ENCODE data around the gene KCTD7. TPM values are rescaled to one million over a fixed set of nuclear protein-coding genes. Genes with fewer than 3 reads are reported as not detected.

The KCTD7 gene
- total RNA-seq, 1 experiment from 2014 or later: 11.6 TPM

DNA sequence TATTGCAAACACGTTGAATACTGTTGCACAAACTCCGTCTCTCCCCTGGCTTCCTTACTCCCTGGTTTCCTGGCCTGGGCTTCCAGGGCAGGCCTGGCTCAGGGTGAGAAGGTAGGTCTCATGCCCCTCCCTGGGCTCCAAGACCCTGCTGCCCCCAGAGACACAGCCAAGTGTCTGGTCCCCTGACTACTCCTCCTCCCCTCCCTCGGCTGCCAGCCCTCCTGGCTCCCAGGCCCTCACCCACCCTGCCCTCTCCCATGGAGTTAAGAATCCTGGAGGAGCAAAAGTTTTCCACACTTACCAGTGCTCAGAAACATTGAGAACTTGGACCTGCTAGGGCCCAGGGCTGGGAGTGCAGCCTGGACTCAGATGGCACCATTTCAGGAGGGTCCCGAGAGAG is 64.7 kb downstream of the KCTD7 start (continued):
- TF ChIP-seq ZNF121 (CRISPR knock-in tag; IDR thresholded peaks at IDR 0.05) (no peak), RORB (CRISPR knock-in tag; IDR thresholded peaks at IDR 0.05) (no peak), CBFB (CRISPR knock-in tag; IDR thresholded peaks at IDR 0.05; ENCODE audit: low read depth) (no peak), JAZF1 (CRISPR knock-in tag; IDR thresholded peaks at IDR 0.05) (no peak)
- TF ChIP-seq, protein P1, sequence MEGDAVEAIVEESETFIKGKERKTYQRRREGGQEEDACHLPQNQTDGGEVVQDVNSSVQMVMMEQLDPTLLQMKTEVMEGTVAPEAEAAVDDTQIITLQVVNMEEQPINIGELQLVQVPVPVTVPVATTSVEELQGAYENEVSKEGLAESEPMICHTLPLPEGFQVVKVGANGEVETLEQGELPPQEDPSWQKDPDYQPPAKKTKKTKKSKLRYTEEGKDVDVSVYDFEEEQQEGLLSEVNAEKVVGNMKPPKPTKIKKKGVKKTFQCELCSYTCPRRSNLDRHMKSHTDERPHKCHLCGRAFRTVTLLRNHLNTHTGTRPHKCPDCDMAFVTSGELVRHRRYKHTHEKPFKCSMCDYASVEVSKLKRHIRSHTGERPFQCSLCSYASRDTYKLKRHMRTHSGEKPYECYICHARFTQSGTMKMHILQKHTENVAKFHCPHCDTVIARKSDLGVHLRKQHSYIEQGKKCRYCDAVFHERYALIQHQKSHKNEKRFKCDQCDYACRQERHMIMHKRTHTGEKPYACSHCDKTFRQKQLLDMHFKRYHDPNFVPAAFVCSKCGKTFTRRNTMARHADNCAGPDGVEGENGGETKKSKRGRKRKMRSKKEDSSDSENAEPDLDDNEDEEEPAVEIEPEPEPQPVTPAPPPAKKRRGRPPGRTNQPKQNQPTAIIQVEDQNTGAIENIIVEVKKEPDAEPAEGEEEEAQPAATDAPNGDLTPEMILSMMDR (IDR thresholded peaks at IDR 0.05): no peak
- TF ChIP-seq, protein P2, sequence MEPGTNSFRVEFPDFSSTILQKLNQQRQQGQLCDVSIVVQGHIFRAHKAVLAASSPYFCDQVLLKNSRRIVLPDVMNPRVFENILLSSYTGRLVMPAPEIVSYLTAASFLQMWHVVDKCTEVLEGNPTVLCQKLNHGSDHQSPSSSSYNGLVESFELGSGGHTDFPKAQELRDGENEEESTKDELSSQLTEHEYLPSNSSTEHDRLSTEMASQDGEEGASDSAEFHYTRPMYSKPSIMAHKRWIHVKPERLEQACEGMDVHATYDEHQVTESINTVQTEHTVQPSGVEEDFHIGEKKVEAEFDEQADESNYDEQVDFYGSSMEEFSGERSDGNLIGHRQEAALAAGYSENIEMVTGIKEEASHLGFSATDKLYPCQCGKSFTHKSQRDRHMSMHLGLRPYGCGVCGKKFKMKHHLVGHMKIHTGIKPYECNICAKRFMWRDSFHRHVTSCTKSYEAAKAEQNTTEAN (CRISPR knock-in tag; IDR thresholded peaks at IDR 0.05): no peak

Other genes with a start within 250 kb of the KCTD7 start
- gene RABGEF1, start 111.9 kb downstream of the KCTD7 start, total RNA-seq (2021): 17.1 to 18.1 TPM (median 17.6 TPM) in 3 replicates